ENCODE results near the gene KBTBD13. TPM values are rescaled to one million over a fixed set of nuclear protein-coding genes. Genes with fewer than 3 reads are reported as not detected.

KBTBD13 gene
- total and polyA plus RNA-seq, 2 experiments from 2014 or later = not detected

DNA sequence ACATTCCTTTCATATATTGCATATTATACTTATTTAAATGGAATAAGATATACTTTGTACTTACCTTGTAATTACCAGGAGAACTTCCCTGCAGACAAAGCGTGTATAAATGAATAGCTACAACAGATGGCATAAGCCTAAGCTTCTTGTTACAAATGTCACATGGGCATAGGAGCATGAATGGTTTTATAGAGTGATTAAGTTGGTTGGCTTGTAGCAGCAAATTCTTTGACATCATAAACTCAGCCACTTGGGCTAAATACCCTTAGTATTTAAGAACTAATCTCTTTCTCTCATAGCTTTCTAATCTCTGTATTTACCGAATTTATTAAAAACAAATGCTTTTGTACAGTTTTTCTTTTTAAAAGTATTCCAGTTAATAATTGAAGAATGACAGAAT, 38.5 kb downstream of the KBTBD13 start, which contains the start of gene UBAP1L:
TSS of gene UBAP1L (minus strand) at position 115 of the 400 bp plus-strand sequence. CDS start 8,985 bp downstream, outside the sequence.
- Histone ChIP-seq H3K4me1 (ENCODE audit: insufficient read depth) (no peaks in the 10 kb centered on the region), H3F3A (replicated peaks; ENCODE audit: low read depth) (0 out of 2 replicates have a peak, but pooled peaks cover 3% of the 10 kb centered on the region), H3K79me2 (replicated peaks; ENCODE audit: insufficient read depth) (no peaks in the 10 kb centered on the region), H3K27me3 (ENCODE audit: insufficient read depth) (no peaks in the 10 kb centered on the region), H3K4me3 (no peak within 1 kb of the TSS), H3K4me2 (no peak within 1 kb of the TSS), H2AFZ (no peak within 1 kb of the TSS), H3K9me2 (ENCODE audit: insufficient read depth) (no peaks in the 10 kb centered on the region), H3K27ac (ENCODE audit: low read depth) (no peak within 1 kb of the TSS), H3K36me3 (ENCODE audit: insufficient read depth) (peaks cover 18% of the 10 kb centered on the region; the same call in 1 of the 2 replicates), H4K20me1 (replicated peaks; ENCODE audit: insufficient read depth) (no peaks in the 10 kb centered on the region; the same call in 1 of the 2 replicates)
- H3K9me3 Mint-ChIP-seq = no peaks in the 10 kb centered on the region
- H3K4me3 Mint-ChIP-seq = no peak within 1 kb of the TSS
- no peak within 1 kb of the TSS for H3K27ac Mint-ChIP-seq
- no peaks in the 10 kb centered on the region for H3K4me1 Mint-ChIP-seq
- DNase-seq (ENCODE audit: low spot score) (no peak), ATAC-seq (no peak)
- H3K27me3 Mint-ChIP-seq (ENCODE audit: insufficient read depth, low read depth, poor library complexity) = no peaks in the 10 kb centered on the region
- peaks cover 22% of the 10 kb centered on the region for H3K36me3 Mint-ChIP-seq (ENCODE audit: low read depth)
- TF ChIP-seq STAT1 (IDR thresholded peaks at IDR 0.05; ENCODE audit: unreplicated experiment) = no peak
- no peak for TF ChIP-seq ZNF114 (CRISPR knock-in tag; IDR thresholded peaks at IDR 0.05)

GRCh38 chr15:65115542-65115941, 39.0 kb downstream of the KBTBD13 start:
- Mint-ChIP-seq H3K9me3 (no peaks in the 10 kb centered on the region), H3K4me1 (no peaks in the 10 kb centered on the region), H3K36me3 (ENCODE audit: low read depth) (peaks cover 22% of the 10 kb centered on the region), H3K27ac (no peak overlapping the region), H3K27me3 (ENCODE audit: insufficient read depth, low read depth, poor library complexity) (no peaks in the 10 kb centered on the region), H3K4me3 (no peak overlapping the region)
- no peaks in the 10 kb centered on the region for H3K27me3 ChIP-seq (ENCODE audit: insufficient read depth)
- no peaks in the 10 kb centered on the region for H3K9me2 ChIP-seq (ENCODE audit: insufficient read depth)
- 0 out of 2 replicates have a peak, but pooled peaks cover 3% of the 10 kb centered on the region for H3F3A ChIP-seq (replicated peaks; ENCODE audit: low read depth)
- no peaks in the 10 kb centered on the region for H3K79me2 ChIP-seq (replicated peaks; ENCODE audit: insufficient read depth)
- no peak overlapping the region for H3K4me3 ChIP-seq
- TF ChIP-seq EZH2 (IDR thresholded peaks at IDR 0.05; ENCODE audit: low read depth, unreplicated experiment) = no peak
- no peak for TF ChIP-seq CREB1 (CRISPR knock-in tag; IDR thresholded peaks at IDR 0.05; ENCODE audit: low read depth)
- TF ChIP-seq, protein P1, sequence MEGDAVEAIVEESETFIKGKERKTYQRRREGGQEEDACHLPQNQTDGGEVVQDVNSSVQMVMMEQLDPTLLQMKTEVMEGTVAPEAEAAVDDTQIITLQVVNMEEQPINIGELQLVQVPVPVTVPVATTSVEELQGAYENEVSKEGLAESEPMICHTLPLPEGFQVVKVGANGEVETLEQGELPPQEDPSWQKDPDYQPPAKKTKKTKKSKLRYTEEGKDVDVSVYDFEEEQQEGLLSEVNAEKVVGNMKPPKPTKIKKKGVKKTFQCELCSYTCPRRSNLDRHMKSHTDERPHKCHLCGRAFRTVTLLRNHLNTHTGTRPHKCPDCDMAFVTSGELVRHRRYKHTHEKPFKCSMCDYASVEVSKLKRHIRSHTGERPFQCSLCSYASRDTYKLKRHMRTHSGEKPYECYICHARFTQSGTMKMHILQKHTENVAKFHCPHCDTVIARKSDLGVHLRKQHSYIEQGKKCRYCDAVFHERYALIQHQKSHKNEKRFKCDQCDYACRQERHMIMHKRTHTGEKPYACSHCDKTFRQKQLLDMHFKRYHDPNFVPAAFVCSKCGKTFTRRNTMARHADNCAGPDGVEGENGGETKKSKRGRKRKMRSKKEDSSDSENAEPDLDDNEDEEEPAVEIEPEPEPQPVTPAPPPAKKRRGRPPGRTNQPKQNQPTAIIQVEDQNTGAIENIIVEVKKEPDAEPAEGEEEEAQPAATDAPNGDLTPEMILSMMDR (conservative IDR thresholded peaks at IDR 0.05; ENCODE audit: low read depth in 2 of 2) = no peak
- no peak for TF ChIP-seq STAT1 (IDR thresholded peaks at IDR 0.05; ENCODE audit: unreplicated experiment)
- no peak overlapping the region for H3K27ac ChIP-seq (ENCODE audit: low read depth)
- ATAC-seq = no peak
- peaks cover 18% of the 10 kb centered on the region; the same call in 1 of the 2 replicates for H3K36me3 ChIP-seq (ENCODE audit: insufficient read depth)
- no peaks in the 10 kb centered on the region; the same call in 1 of the 2 replicates for H4K20me1 ChIP-seq (replicated peaks; ENCODE audit: insufficient read depth)
- H3K4me1 ChIP-seq (ENCODE audit: insufficient read depth) = no peaks in the 10 kb centered on the region
- no peak overlapping the region for H2AFZ ChIP-seq
- no peak overlapping the region for H3K4me2 ChIP-seq
- DNase-seq (ENCODE audit: low spot score) = no peak

Small RNA genes lying within 50 kb of the gene (small RNA-seq; reads per million reads assigned to genes)
- gene AC013553.1 (ENCODE audit: low replicate concordance) = not detected

Other genes with a start within 250 kb of the KBTBD13 start
- 27.8 and 29.4 TPM in 2 replicates for gene PLEKHO2, start 234.8 kb upstream of the KBTBD13 start, total RNA-seq (2014; rRNA removed; shearing (Covaris generic))
- 9.0 TPM in 2 replicates for gene PLEKHO2, start 234.8 kb upstream of the KBTBD13 start, polyA plus RNA-seq (2016; fragmentation: Nextera tagmentation; extraction: Ambion mirVana)
- 8.7 and 9.3 TPM in 2 replicates for gene ANKDD1A, start 164.8 kb upstream of the KBTBD13 start, total RNA-seq (2014; rRNA removed; shearing (Covaris generic))
- gene ANKDD1A, start 164.8 kb upstream of the KBTBD13 start, polyA plus RNA-seq (2016; fragmentation: Nextera tagmentation; extraction: Ambion mirVana) = 5.8 and 6.7 TPM in 2 replicates
- 86.6 and 102 TPM in 2 replicates for gene SPG21, start 86.8 kb upstream of the KBTBD13 start, total RNA-seq (2014; rRNA removed; shearing (Covaris generic))
- gene SPG21, start 86.8 kb upstream of the KBTBD13 start, polyA plus RNA-seq (2016; fragmentation: Nextera tagmentation; extraction: Ambion mirVana) = 79.4 and 81.0 TPM in 2 replicates
- gene MTFMT, start 47.1 kb upstream of the KBTBD13 start, total RNA-seq (2014; rRNA removed; shearing (Covaris generic)) = 25.3 and 36.0 TPM in 2 replicates
- 18.9 and 19.0 TPM in 2 replicates for gene MTFMT, start 47.1 kb upstream of the KBTBD13 start, polyA plus RNA-seq (2016; fragmentation: Nextera tagmentation; extraction: Ambion mirVana)
- gene SLC51B, start 31.4 kb upstream of the KBTBD13 start, total RNA-seq (2014; rRNA removed; shearing (Covaris generic)) = not detected in 2 replicates
- gene SLC51B, start 31.4 kb upstream of the KBTBD13 start, polyA plus RNA-seq (2016; fragmentation: Nextera tagmentation; extraction: Ambion mirVana) = not detected in 2 replicates
- 20.1 and 27.7 TPM in 2 replicates for gene RASL12, start 8.8 kb upstream of the KBTBD13 start, total RNA-seq (2014; rRNA removed; shearing (Covaris generic))
- gene RASL12, start 8.8 kb upstream of the KBTBD13 start, polyA plus RNA-seq (2016; fragmentation: Nextera tagmentation; extraction: Ambion mirVana) = 4.5 and 5.4 TPM in 2 replicates
- 1.4 and 1.5 TPM in 2 replicates for gene UBAP1L, start 38.5 kb downstream of the KBTBD13 start, total RNA-seq (2014; rRNA removed; shearing (Covaris generic))
- 0.47 and 0.53 TPM in 2 replicates for gene UBAP1L, start 38.5 kb downstream of the KBTBD13 start, polyA plus RNA-seq (2016; fragmentation: Nextera tagmentation; extraction: Ambion mirVana)
- gene PDCD7, start 57.1 kb downstream of the KBTBD13 start, total RNA-seq (2014; rRNA removed; shearing (Covaris generic)) = 16.5 and 21.2 TPM in 2 replicates
- 16.8 and 18.9 TPM in 2 replicates for gene PDCD7, start 57.1 kb downstream of the KBTBD13 start, polyA plus RNA-seq (2016; fragmentation: Nextera tagmentation; extraction: Ambion mirVana)
- gene CLPX, start 108.6 kb downstream of the KBTBD13 start, total RNA-seq (2014; rRNA removed; shearing (Covaris generic)) = 40.6 and 47.0 TPM in 2 replicates
- gene CLPX, start 108.6 kb downstream of the KBTBD13 start, polyA plus RNA-seq (2016; fragmentation: Nextera tagmentation; extraction: Ambion mirVana) = 18.9 and 20.6 TPM in 2 replicates
- gene CILP, start 134.7 kb downstream of the KBTBD13 start, total RNA-seq (2014; rRNA removed; shearing (Covaris generic)) = 0.03 TPM in 1 of 2 replicates, not detected in the other
- not detected in 2 replicates for gene CILP, start 134.7 kb downstream of the KBTBD13 start, polyA plus RNA-seq (2016; fragmentation: Nextera tagmentation; extraction: Ambion mirVana)
- 3.6 and 4.6 TPM in 2 replicates for gene PARP16, start 210.1 kb downstream of the KBTBD13 start, total RNA-seq (2014; rRNA removed; shearing (Covaris generic))
- gene PARP16, start 210.1 kb downstream of the KBTBD13 start, polyA plus RNA-seq (2016; fragmentation: Nextera tagmentation; extraction: Ambion mirVana) = 4.1 and 4.4 TPM in 2 replicates
- gene RNU5A-1, start 219.3 kb downstream of the KBTBD13 start, total RNA-seq (2014; rRNA removed; shearing (Covaris generic)) = not detected in 2 replicates
- not detected in 2 replicates for gene RNU5A-1, start 219.3 kb downstream of the KBTBD13 start, polyA plus RNA-seq (2016; fragmentation: Nextera tagmentation; extraction: Ambion mirVana)
- gene RNU5B-1, start 227.9 kb downstream of the KBTBD13 start, total RNA-seq (2014; rRNA removed; shearing (Covaris generic)) = not detected in 2 replicates
- not detected in 2 replicates for gene RNU5B-1, start 227.9 kb downstream of the KBTBD13 start, polyA plus RNA-seq (2016; fragmentation: Nextera tagmentation; extraction: Ambion mirVana)